HEK293T (cell line): ENCODE results near the gene FAM114A2.

Source experiments
- ARNT ChIP-seq: fragments of 450-650 bp; IDR thresholded peaks from 2 replicates; pipeline ENCODE4 v1.6.1; 2017; ENCODE audit warnings: mild to moderate bottlenecking
- BHLHE40 ChIP-seq: fragments of 450-650 bp; IDR thresholded peaks from 2 replicates; pipeline ENCODE4 v1.6.1; 2016; ENCODE audit warnings: mild to moderate bottlenecking, moderate library complexity, borderline replicate concordance
- CTBP1 ChIP-seq: fragments of 450-650 bp; IDR thresholded peaks from 2 replicates; pipeline ENCODE4 v1.6.1; 2016; ENCODE audit warnings: borderline replicate concordance
- ELF4 ChIP-seq: fragments of 450-650 bp; IDR thresholded peaks from 2 replicates; pipeline ENCODE4 v1.6.1; 2017; ENCODE audit warnings: antibody characterized with exemption
- FOXA1 ChIP-seq: fragments of 450-650 bp; IDR thresholded peaks from 2 replicates; pipeline ENCODE4 v1.6.1; 2016; ENCODE audit warnings: mild to moderate bottlenecking
- FOXK2 ChIP-seq: fragments of 450-650 bp; IDR thresholded peaks from 2 replicates; pipeline ENCODE4 v1.6.1; 2016; ENCODE audit warnings: mild to moderate bottlenecking
- FOXM1 ChIP-seq: fragments of 450-650 bp; IDR thresholded peaks from 2 replicates; pipeline ENCODE4 v1.6.1; 2017; ENCODE audit warnings: mild to moderate bottlenecking, borderline replicate concordance
- SP1 ChIP-seq: fragments of 450-650 bp; IDR thresholded peaks from 2 replicates; pipeline ENCODE4 v1.6.1; 2017
- SUZ12 ChIP-seq: fragments of 450-650 bp; IDR thresholded peaks from 2 replicates; pipeline ENCODE4 v1.6.1; 2016; ENCODE audit warnings: mild to moderate bottlenecking
- TARDBP ChIP-seq: fragments of 450-650 bp; IDR thresholded peaks from 2 replicates; pipeline ENCODE4 v1.6.1; 2016
- ZNF384 ChIP-seq: fragments of 450-650 bp; IDR thresholded peaks from 2 replicates; pipeline ENCODE4 v1.6.1; 2016

DNA sequence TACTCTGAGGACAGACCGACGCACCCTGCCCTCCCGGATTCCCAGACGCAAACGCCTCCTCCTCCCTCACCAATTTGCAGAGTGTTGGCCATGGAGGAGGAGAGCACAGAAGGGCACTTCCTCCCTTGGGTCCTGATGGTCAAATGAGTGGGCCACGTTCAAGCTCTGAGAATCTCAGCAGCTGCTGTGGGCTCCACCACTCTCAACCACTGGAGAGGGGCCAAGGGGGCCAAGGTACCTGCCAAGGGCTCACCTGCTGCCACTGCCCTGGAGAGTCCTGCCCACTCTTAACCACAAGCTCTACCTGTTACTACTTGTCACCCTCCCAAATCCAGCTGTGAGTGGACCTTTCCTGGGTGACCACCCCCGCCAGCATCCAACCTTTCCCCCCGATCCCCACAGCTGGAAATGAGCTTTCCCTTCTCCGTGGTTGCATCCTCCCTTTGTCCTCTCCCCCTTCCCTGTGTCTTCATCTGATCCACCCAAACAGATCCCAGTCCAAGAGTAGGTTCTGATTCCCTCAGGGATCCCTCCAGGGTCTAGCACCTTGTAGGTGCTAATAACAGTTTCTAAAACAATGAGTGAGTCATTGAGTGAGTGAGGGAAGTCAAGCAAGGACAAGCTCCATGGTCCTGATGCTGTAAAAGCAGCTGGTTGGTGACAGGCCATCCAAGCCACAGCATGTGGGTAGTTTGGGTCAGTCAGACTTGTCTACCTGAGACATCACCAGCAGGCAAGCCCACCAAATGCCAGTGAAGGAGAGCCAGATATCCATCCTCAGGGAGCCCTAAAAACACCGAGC lies 69.7 kb downstream of the FAM114A2 start:
- TF ChIP-seq FOXA1 (no peak), BHLHE40 (no peak), SP1 (no peak), ARNT (no peak), TARDBP (no peak), CTBP1 (no peak), SUZ12 (no peak), FOXM1 (no peak), FOXK2 (no peak), ZNF384 (no peak), ELF4 (no peak)
